ENCODE results near the gene FITM2. TPM values are rescaled to one million over a fixed set of nuclear protein-coding genes. Genes with fewer than 3 reads are reported as not detected.

The FITM2 gene
- total and polyA plus RNA-seq, 10 of the 15 experiments (the other 5 are each of a cell fraction or from before 2014, with no cell fraction given), result 0.46 to 1.9 (median 1.6) TPM

DNA sequence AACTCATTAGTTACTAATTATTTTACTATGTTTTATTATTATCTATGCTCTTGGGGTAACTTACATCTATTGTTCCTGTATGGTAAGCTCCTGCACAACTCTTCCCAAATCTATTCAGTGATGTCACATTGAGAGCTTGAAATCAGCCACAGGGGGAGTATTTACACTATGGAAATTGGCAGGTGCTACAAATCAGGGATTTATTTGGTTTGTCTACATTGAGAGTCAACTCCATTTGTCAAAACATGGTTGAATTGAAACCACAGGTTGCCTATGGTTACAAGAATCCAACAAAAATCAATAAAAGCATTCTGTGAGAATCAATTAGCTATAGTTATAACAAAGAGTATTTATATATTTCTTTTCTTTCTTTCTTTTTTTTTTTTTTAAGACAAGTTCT is 3.9 kb upstream of the FITM2 start:
- intact Hi-C loops (cut with micrococcal nuclease; ENCODE audit: unreplicated experiment), result no loop called here
- in situ Hi-C loops (cut with MboI), result loop anchor here (5.0 kb wide), 1 partner anchor 98 kb away; no protein-coding TSS in a partner anchor
- ChIA-PET SMC1A (ENCODE audit: uncharacterized antibody, unreplicated experiment) (interaction anchor here (0.9 to 7.3 kb wide), 2 partner anchors 19 to 100 kb away, joined by 3 to 118 read pairs; no protein-coding TSS in a partner anchor), CTCF (interaction anchor here (0.7 to 8.1 kb wide), 4 partner anchors 32 to 112 kb away, joined by 4 to 257 read pairs (median 4); no protein-coding TSS in a partner anchor), RAD21 (ENCODE audit: unreplicated experiment) (interaction anchor here (6.3 kb wide), 1 partner anchor 98 kb away, joined by 73 read pairs; no protein-coding TSS in a partner anchor), POLR2A (no interaction called here)
- H3K27me3 ChIP-seq (replicated peaks in 1 of 2; ENCODE audit: control insufficient read depth in 2 of 2, insufficient read depth in 2 of 2, low read length in 1 of 2), result no peaks in the 10 kb centered on the region
- no peaks in the 10 kb centered on the region for H3K4me1 ChIP-seq (ENCODE audit: control insufficient read depth, insufficient read depth, low read length)
- H3K4me2 ChIP-seq (ENCODE audit: control insufficient read depth, insufficient read depth), result no peak overlapping the region
- no peak overlapping the region for H3K4me3 ChIP-seq
- BruUV-seq (replicated peaks), result no TSS peak
- no peak overlapping the region for H2AFZ ChIP-seq (ENCODE audit: control insufficient read depth, low read depth, low read length)
- FAIRE-seq (no peak), DNase-seq (ENCODE audit: low read depth, low spot score) (no peak), ATAC-seq (no peak)
- H3K9ac ChIP-seq (ENCODE audit: control insufficient read depth, insufficient read depth, low read length), result no peak overlapping the region
- no peak overlapping the region for H3K27ac ChIP-seq (ENCODE audit: control insufficient read depth, insufficient read depth)
- no peaks in the 10 kb centered on the region for H3K36me3 ChIP-seq (ENCODE audit: control insufficient read depth in 2 of 2, insufficient read depth in 2 of 2, low read length in 1 of 2)
- H4K20me1 ChIP-seq (ENCODE audit: control insufficient read depth, insufficient read depth), result no peaks in the 10 kb centered on the region
- H3K9me3 ChIP-seq (replicated peaks; ENCODE audit: control insufficient read depth, insufficient read depth, low read length), result no peaks in the 10 kb centered on the region
- H3K79me2 ChIP-seq (ENCODE audit: control insufficient read depth, insufficient read depth, low read length), result peaks cover 6% of the 10 kb centered on the region; the same call in 1 of the 2 replicates
- TF ChIP-seq CBX3 (IDR thresholded peaks at IDR 0.05; ENCODE audit: borderline replicate concordance, low read depth) (no peak), SREBF1 (IDR thresholded peaks at IDR 0.05; ENCODE audit: low read length) (no peak), JUND (IDR thresholded peaks at IDR 0.05; ENCODE audit: low read depth, low read length) (no peak), RFX5 (IDR thresholded peaks at IDR 0.05; ENCODE audit: low read depth, low read length) (no peak), SRF (IDR thresholded peaks at IDR 0.05; ENCODE audit: low read depth in 2 of 2, low read length in 2 of 2) (no peak), NFYB (IDR thresholded peaks at IDR 0.05; ENCODE audit: insufficient read depth, low read depth, low read length) (no peak), ESRRA (IDR thresholded peaks at IDR 0.05; ENCODE audit: low read length) (no peak), BRCA1 (IDR thresholded peaks at IDR 0.05; ENCODE audit: low read depth, low read length) (no peak), TCF3 (IDR thresholded peaks at IDR 0.05; ENCODE audit: borderline replicate concordance, insufficient read depth, low read depth, low read length) (no peak)
- TF ChIP-seq, protein P1, sequence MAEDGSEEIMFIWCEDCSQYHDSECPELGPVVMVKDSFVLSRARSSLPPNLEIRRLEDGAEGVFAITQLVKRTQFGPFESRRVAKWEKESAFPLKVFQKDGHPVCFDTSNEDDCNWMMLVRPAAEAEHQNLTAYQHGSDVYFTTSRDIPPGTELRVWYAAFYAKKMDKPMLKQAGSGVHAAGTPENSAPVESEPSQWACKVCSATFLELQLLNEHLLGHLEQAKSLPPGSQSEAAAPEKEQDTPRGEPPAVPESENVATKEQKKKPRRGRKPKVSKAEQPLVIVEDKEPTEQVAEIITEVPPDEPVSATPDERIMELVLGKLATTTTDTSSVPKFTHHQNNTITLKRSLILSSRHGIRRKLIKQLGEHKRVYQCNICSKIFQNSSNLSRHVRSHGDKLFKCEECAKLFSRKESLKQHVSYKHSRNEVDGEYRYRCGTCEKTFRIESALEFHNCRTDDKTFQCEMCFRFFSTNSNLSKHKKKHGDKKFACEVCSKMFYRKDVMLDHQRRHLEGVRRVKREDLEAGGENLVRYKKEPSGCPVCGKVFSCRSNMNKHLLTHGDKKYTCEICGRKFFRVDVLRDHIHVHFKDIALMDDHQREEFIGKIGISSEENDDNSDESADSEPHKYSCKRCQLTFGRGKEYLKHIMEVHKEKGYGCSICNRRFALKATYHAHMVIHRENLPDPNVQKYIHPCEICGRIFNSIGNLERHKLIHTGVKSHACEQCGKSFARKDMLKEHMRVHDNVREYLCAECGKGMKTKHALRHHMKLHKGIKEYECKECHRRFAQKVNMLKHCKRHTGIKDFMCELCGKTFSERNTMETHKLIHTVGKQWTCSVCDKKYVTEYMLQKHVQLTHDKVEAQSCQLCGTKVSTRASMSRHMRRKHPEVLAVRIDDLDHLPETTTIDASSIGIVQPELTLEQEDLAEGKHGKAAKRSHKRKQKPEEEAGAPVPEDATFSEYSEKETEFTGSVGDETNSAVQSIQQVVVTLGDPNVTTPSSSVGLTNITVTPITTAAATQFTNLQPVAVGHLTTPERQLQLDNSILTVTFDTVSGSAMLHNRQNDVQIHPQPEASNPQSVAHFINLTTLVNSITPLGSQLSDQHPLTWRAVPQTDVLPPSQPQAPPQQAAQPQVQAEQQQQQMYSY (CRISPR knock-in tag; IDR thresholded peaks at IDR 0.05), result no peak
- TF ChIP-seq, protein P2, sequence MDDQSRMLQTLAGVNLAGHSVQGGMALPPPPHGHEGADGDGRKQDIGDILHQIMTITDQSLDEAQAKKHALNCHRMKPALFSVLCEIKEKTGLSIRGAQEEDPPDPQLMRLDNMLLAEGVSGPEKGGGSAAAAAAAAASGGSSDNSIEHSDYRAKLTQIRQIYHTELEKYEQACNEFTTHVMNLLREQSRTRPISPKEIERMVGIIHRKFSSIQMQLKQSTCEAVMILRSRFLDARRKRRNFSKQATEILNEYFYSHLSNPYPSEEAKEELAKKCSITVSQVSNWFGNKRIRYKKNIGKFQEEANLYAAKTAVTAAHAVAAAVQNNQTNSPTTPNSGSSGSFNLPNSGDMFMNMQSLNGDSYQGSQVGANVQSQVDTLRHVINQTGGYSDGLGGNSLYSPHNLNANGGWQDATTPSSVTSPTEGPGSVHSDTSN (IDR thresholded peaks at IDR 0.05; ENCODE audit: insufficient replicate concordance, low read depth, low read length), result no peak
- TF ChIP-seq, protein P3, sequence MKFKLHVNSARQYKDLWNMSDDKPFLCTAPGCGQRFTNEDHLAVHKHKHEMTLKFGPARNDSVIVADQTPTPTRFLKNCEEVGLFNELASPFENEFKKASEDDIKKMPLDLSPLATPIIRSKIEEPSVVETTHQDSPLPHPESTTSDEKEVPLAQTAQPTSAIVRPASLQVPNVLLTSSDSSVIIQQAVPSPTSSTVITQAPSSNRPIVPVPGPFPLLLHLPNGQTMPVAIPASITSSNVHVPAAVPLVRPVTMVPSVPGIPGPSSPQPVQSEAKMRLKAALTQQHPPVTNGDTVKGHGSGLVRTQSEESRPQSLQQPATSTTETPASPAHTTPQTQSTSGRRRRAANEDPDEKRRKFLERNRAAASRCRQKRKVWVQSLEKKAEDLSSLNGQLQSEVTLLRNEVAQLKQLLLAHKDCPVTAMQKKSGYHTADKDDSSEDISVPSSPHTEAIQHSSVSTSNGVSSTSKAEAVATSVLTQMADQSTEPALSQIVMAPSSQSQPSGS (IDR thresholded peaks at IDR 0.05; ENCODE audit: low read length), result no peak
- TF ChIP-seq, protein P4, sequence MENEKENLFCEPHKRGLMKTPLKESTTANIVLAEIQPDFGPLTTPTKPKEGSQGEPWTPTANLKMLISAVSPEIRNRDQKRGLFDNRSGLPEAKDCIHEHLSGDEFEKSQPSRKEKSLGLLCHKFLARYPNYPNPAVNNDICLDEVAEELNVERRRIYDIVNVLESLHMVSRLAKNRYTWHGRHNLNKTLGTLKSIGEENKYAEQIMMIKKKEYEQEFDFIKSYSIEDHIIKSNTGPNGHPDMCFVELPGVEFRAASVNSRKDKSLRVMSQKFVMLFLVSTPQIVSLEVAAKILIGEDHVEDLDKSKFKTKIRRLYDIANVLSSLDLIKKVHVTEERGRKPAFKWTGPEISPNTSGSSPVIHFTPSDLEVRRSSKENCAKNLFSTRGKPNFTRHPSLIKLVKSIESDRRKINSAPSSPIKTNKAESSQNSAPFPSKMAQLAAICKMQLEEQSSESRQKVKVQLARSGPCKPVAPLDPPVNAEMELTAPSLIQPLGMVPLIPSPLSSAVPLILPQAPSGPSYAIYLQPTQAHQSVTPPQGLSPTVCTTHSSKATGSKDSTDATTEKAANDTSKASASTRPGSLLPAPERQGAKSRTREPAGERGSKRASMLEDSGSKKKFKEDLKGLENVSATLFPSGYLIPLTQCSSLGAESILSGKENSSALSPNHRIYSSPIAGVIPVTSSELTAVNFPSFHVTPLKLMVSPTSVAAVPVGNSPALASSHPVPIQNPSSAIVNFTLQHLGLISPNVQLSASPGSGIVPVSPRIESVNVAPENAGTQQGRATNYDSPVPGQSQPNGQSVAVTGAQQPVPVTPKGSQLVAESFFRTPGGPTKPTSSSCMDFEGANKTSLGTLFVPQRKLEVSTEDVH (IDR thresholded peaks at IDR 0.05; ENCODE audit: low read depth, partially characterized antibody), result no peak
- TF ChIP-seq, protein P5, sequence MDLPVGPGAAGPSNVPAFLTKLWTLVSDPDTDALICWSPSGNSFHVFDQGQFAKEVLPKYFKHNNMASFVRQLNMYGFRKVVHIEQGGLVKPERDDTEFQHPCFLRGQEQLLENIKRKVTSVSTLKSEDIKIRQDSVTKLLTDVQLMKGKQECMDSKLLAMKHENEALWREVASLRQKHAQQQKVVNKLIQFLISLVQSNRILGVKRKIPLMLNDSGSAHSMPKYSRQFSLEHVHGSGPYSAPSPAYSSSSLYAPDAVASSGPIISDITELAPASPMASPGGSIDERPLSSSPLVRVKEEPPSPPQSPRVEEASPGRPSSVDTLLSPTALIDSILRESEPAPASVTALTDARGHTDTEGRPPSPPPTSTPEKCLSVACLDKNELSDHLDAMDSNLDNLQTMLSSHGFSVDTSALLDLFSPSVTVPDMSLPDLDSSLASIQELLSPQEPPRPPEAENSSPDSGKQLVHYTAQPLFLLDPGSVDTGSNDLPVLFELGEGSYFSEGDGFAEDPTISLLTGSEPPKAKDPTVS (IDR thresholded peaks at IDR 0.05; ENCODE audit: low read depth, low read length), result no peak

All from GM12878 (cell line).